GM23248 (cell line): ENCODE measurements around the gene EIF4E2.

Experiments used
- EZH2 ChIP-seq: fragments of 200-600 bp; sonication (generic); IDR thresholded peaks from 2 replicates; pipeline ENCODE4 v1.6.1; 2018; ENCODE audit warnings: antibody characterized with exemption, mild to moderate bottlenecking; ENCODE audit not compliant: insufficient read depth, poor library complexity, severe bottlenecking
- EZH2phosphoT487 ChIP-seq: fragments of 200-600 bp; sonication (generic); IDR thresholded peaks from 2 replicates; pipeline ENCODE4 v1.6.1; 2018; ENCODE audit warnings: antibody characterized with exemption, moderate library complexity, mild to moderate bottlenecking, low read depth; ENCODE audit not compliant: insufficient read depth

DNA sequence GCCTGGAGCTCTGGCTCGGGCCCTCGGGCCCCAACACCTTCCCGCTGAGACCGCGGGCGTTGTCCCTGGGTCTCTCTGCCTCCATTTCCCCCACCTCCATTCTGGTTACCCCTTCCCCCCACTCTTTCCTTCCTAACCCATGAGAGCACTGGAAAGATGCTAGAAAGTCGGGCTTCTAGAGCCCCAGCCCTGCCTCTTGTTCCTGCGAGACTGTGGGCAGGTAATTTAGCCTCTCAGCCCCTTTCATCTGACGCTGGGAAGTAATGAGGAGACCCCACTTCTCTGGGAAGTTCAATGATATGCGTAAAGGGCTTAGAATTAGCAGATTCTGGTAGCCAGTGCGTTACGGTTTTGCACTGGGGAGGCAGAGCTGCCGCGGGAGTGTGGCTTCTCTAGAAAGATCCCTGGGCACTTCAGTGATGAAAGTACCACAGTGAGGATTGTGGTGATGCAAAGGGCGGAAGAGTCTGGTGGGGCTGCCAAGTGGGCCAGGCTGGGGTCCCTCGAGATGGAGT, 46.6 kb upstream of the EIF4E2 start:
- TF ChIP-seq EZH2phosphoT487 (no peak; the same call in 1 of the 2 replicates), EZH2 (peak; percentile 78)
